Naive thymus-derived CD8-positive, alpha-beta T cell (primary cell): Measurements from ENCODE around the gene LAMA2. TPM values are rescaled to one million over a fixed set of nuclear protein-coding genes. Genes with fewer than 3 reads are reported as not detected.
"Not testable (repeated sequence)": the region's sequence is repeated elsewhere in the genome, so short reads cannot be mapped to it uniquely, and the experiment has no call there.

Experiments
- ATAC-seq, 2 donors: fragments of 150-1000 bp; cut with Tn5 transposase in 1 of 2; sonication (Bioruptor Pico), chemical (Tn5 transposase) in 1 of 2; 1 replicate in 1 of 2; 2 replicates in 1 of 2; pipeline ENCODE4 v1.10.0; 2021; ENCODE audit warnings: mild to moderate bottlenecking in 2 of 2, moderate library complexity in 2 of 2
- POLR2A ChIA-PET: fragments of 350-600 bp; sonication (Branson Sonifier 250); formaldehyde crosslinking; loops from one replicate; lab custom pipeline; 2021; ENCODE audit warnings: antibody characterized with exemption; lab: Charles Lee
- DNase-seq, 10 donors: peaks; one replicate each; pipeline versions ENCODE4 v3.0.0 to v3.0.0-alpha.2; 2020 to 2022
- H3K27ac Mint-ChIP-seq, 10 donors: one replicate each; pipeline ENCODE4 v1.8.0; 2020 to 2022; ENCODE audit warnings: mild to moderate bottlenecking in 10 of 10, mixed read lengths in 10 of 10, moderate library complexity in 4 of 10, inconsistent platforms in 1 of 10
- H3K27me3 Mint-ChIP-seq, 5 donors: one replicate each; pipeline ENCODE4 v1.8.0; 2021 to 2022; ENCODE audit warnings: mixed read lengths in 5 of 5
- H3K36me3 Mint-ChIP-seq, 3 donors: one replicate each; pipeline ENCODE4 v1.8.0; 2020 to 2022; ENCODE audit warnings: mixed read lengths in 3 of 3, mild to moderate bottlenecking in 2 of 3, inconsistent platforms in 1 of 3
- H3K4me1 Mint-ChIP-seq, 4 donors: one replicate each; pipeline ENCODE4 v1.8.0; 2021 to 2022; ENCODE audit warnings: mixed read lengths in 4 of 4
- H3K4me3 Mint-ChIP-seq, 10 donors: one replicate each; pipeline ENCODE4 v1.8.0; 2020 to 2022; ENCODE audit warnings: mild to moderate bottlenecking in 10 of 10, mixed read lengths in 10 of 10, moderate library complexity in 6 of 10, inconsistent platforms in 1 of 10
- H3K9me3 Mint-ChIP-seq, 9 donors: one replicate each; pipeline ENCODE4 v1.8.0; 2020 to 2022; ENCODE audit warnings: mixed read lengths in 9 of 9, mild to moderate bottlenecking in 3 of 9, inconsistent platforms in 1 of 9, moderate library complexity in 1 of 9
- polyA plus RNA-seq, 3 donors: library from polyadenylated mRNA; unstranded; fragments of 300-500 nt; fragmentation: Illumina TruSeq; gene quantifications; one replicate each; pipeline ENCODE4 v1.2.3, GENCODE V29; 2021
- total RNA-seq, 8 experiments: library from RNA in 2 of 8; stranded (reverse) in 2 of 8; gene quantifications; one replicate each; pipeline ENCODE4 v1.2.3 and lab custom pipeline; 2021 to 2026

LAMA2 gene
- total and polyA plus RNA-seq, 5 experiments from 2014 or later = not detected

- Mint-ChIP-seq H3K4me1 (no peaks in the 10 kb centered on the region), H3K36me3 (no peaks in the 10 kb centered on the region), H3K27ac (no peak overlapping the region), H3K4me3 (no peak overlapping the region), H3K27me3 (peaks cover 0 to 3% (median 0%) of the 10 kb centered on the region in 5 donors), H3K9me3 (no peaks in the 10 kb centered on the region)
- POLR2A ChIA-PET = no interaction called here
- ATAC-seq (no peak), DNase-seq (no peak)
These were observed 147.3 kb downstream of the LAMA2 start for GRCh38 chr6:129030215-129030614.

- Mint-ChIP-seq H3K4me3 (no peak overlapping the region), H3K27me3 (peaks cover 0 to 2% (median 0%) of the 10 kb centered on the region in 5 donors), H3K27ac (no peak overlapping the region), H3K4me1 (no peaks in the 10 kb centered on the region), H3K36me3 (no peaks in the 10 kb centered on the region), H3K9me3 (no peaks in the 10 kb centered on the region)
- POLR2A ChIA-PET = no interaction called here
- DNase-seq (no peak), ATAC-seq (no peak)
These were observed 148.2 kb downstream of the LAMA2 start for GRCh38 chr6:129031051-129031599.

GRCh38 chr6:129032602-129033001 is 149.7 kb downstream of the LAMA2 start:
- ATAC-seq (no peak), DNase-seq (no peak)
- POLR2A ChIA-PET = no interaction called here
- Mint-ChIP-seq H3K27me3 (peaks cover 0 to 3% (median 0%) of the 10 kb centered on the region in 5 donors), H3K4me1 (no peaks in the 10 kb centered on the region), H3K4me3 (no peak overlapping the region), H3K27ac (no peak overlapping the region), H3K36me3 (no peaks in the 10 kb centered on the region), H3K9me3 (no peaks in the 10 kb centered on the region)

- Mint-ChIP-seq H3K4me1 (no peaks in the 10 kb centered on the region), H3K9me3 (peaks cover 0 to under 1% (median 0%) of the 10 kb centered on the region in 9 donors), H3K27ac (no peak overlapping the region), H3K36me3 (no peaks in the 10 kb centered on the region), H3K27me3 (peaks cover 0 to 3% (median 0%) of the 10 kb centered on the region in 5 donors), H3K4me3 (no peak overlapping the region)
- POLR2A ChIA-PET = no interaction called here
- no peak for DNase-seq
- no peak for ATAC-seq
These were observed 150.2 kb downstream of the LAMA2 start for GRCh38 chr6:129033180-129033579.

GRCh38 chr6:129033581-129033980 is 150.6 kb downstream of the LAMA2 start:
- Mint-ChIP-seq H3K4me1 (no peaks in the 10 kb centered on the region), H3K36me3 (no peaks in the 10 kb centered on the region)

GRCh38 chr6:129041563-129041962 is 158.6 kb downstream of the LAMA2 start:
- H3K27me3 Mint-ChIP-seq = peaks cover 0 to 12% (median 3%) of the 10 kb centered on the region in 5 donors
- no peak overlapping the region for H3K4me3 Mint-ChIP-seq
- POLR2A ChIA-PET = no interaction called here
- no peak for DNase-seq
- peaks cover 0 to 14% (median 4%) of the 10 kb centered on the region in 9 donors for H3K9me3 Mint-ChIP-seq
- no peaks in the 10 kb centered on the region for H3K4me1 Mint-ChIP-seq
- no peak overlapping the region for H3K27ac Mint-ChIP-seq
- ATAC-seq = no peak
- peaks cover 0 to 6% (median 0%) of the 10 kb centered on the region in 3 donors for H3K36me3 Mint-ChIP-seq

More at GRCh38 chr6:129033581-129033980, 150.6 kb downstream of the LAMA2 start:
- Mint-ChIP-seq H3K9me3 (peaks cover 0 to 5% (median 0%) of the 10 kb centered on the region in 9 donors), H3K4me3 (no peak overlapping the region), H3K27ac (no peak overlapping the region), H3K27me3 (peaks cover 0 to 7% (median 2%) of the 10 kb centered on the region in 5 donors)
- DNase-seq = no peak
- POLR2A ChIA-PET = no interaction called here
- ATAC-seq = no peak

GRCh38 chr6:129046526-129046925 is 163.6 kb downstream of the LAMA2 start:
- Mint-ChIP-seq H3K27ac (no peak overlapping the region), H3K9me3 (peaks cover 0 to 9% (median 3%) of the 10 kb centered on the region in 9 donors), H3K27me3 (peaks cover 0 to 14% (median 1%) of the 10 kb centered on the region in 5 donors), H3K4me1 (no peaks in the 10 kb centered on the region), H3K36me3 (peaks cover 0 to 6% (median 0%) of the 10 kb centered on the region in 3 donors), H3K4me3 (no peak overlapping the region)
- POLR2A ChIA-PET = no interaction called here
- ATAC-seq (no peak), DNase-seq (no peak)

GRCh38 chr6:129047834-129048233 is 164.9 kb downstream of the LAMA2 start:
- H3K27me3 Mint-ChIP-seq = peaks cover 0 to 18% (median 3%) of the 10 kb centered on the region in 5 donors
- no peak overlapping the region for H3K4me3 Mint-ChIP-seq
- H3K9me3 Mint-ChIP-seq = peaks cover 0 to 13% (median 3%) of the 10 kb centered on the region in 9 donors
- H3K4me1 Mint-ChIP-seq = no peaks in the 10 kb centered on the region
- ATAC-seq = no peak
- DNase-seq = no peak
- H3K36me3 Mint-ChIP-seq = peaks cover 0 to 6% (median 0%) of the 10 kb centered on the region in 3 donors
- POLR2A ChIA-PET = no interaction called here
- no peak overlapping the region for H3K27ac Mint-ChIP-seq

GRCh38 chr6:129050086-129050485 is 167.1 kb downstream of the LAMA2 start:
- Mint-ChIP-seq H3K36me3 (no peaks in the 10 kb centered on the region), H3K27ac (no peak overlapping the region), H3K9me3 (peaks cover 0 to 4% (median 0%) of the 10 kb centered on the region in 9 donors), H3K4me3 (no peak overlapping the region), H3K27me3 (peaks cover 0 to 26% (median 4%) of the 10 kb centered on the region in 5 donors), H3K4me1 (no peaks in the 10 kb centered on the region)
- ATAC-seq (no peak), DNase-seq (no peak)
- POLR2A ChIA-PET = no interaction called here

- H3K4me3 Mint-ChIP-seq, H3K36me3 Mint-ChIP-seq, H3K27ac Mint-ChIP-seq, H3K4me1 Mint-ChIP-seq, POLR2A ChIA-PET, ATAC-seq, DNase-seq, H3K9me3 Mint-ChIP-seq: not testable (repeated sequence)
- H3K27me3 Mint-ChIP-seq = peaks cover 0 to 25% (median 4%) of the 10 kb centered on the region in 5 donors
These were observed 170.2 kb downstream of the LAMA2 start for GRCh38 chr6:129053143-129053542.

GRCh38 chr6:129055796-129056195 is 172.9 kb downstream of the LAMA2 start:
- no peaks in the 10 kb centered on the region for H3K36me3 Mint-ChIP-seq
- ATAC-seq = no peak
- POLR2A ChIA-PET = no interaction called here
- H3K4me1 Mint-ChIP-seq = no peaks in the 10 kb centered on the region
- peaks cover 0 to 20% (median 3%) of the 10 kb centered on the region in 5 donors for H3K27me3 Mint-ChIP-seq
- peaks cover 0 to 4% (median 0%) of the 10 kb centered on the region in 9 donors for H3K9me3 Mint-ChIP-seq
- no peak overlapping the region for H3K4me3 Mint-ChIP-seq
- no peak overlapping the region for H3K27ac Mint-ChIP-seq
- DNase-seq = no peak

GRCh38 chr6:129059650-129060049 is 176.7 kb downstream of the LAMA2 start:
- Mint-ChIP-seq H3K4me1 (no peaks in the 10 kb centered on the region), H3K27ac (no peak overlapping the region), H3K9me3 (peaks cover 0 to 8% (median 0%) of the 10 kb centered on the region in 9 donors), H3K4me3 (no peak overlapping the region), H3K36me3 (no peaks in the 10 kb centered on the region), H3K27me3 (peaks cover 0 to 4% (median 0%) of the 10 kb centered on the region in 5 donors)
- POLR2A ChIA-PET = no interaction called here
- DNase-seq (no peak), ATAC-seq (no peak)

- no peak overlapping the region for H3K4me3 Mint-ChIP-seq
- peaks cover 0 to 4% (median under 1%) of the 10 kb centered on the region in 5 donors for H3K27me3 Mint-ChIP-seq
- H3K36me3 Mint-ChIP-seq = peaks cover 0 to 4% (median 0%) of the 10 kb centered on the region in 3 donors
- ATAC-seq = no peak
- H3K4me1 Mint-ChIP-seq = no peaks in the 10 kb centered on the region
- POLR2A ChIA-PET = no interaction called here
- no peak for DNase-seq
- H3K9me3 Mint-ChIP-seq = peaks cover 2 to 15% (median 6%) of the 10 kb centered on the region in 9 donors
- no peak overlapping the region for H3K27ac Mint-ChIP-seq
These were observed 186.1 kb downstream of the LAMA2 start for GRCh38 chr6:129069006-129069405.

GRCh38 chr6:129073051-129073450 is 190.1 kb downstream of the LAMA2 start:
- H3K9me3 Mint-ChIP-seq = no peaks in the 10 kb centered on the region
- peaks cover 4 to 22% (median 9%) of the 10 kb centered on the region in 5 donors for H3K27me3 Mint-ChIP-seq
- no peaks in the 10 kb centered on the region for H3K36me3 Mint-ChIP-seq
- POLR2A ChIA-PET = no interaction called here
- H3K4me3 Mint-ChIP-seq = no peak overlapping the region
- ATAC-seq (no peak), DNase-seq (no peak)
- H3K27ac Mint-ChIP-seq = no peak overlapping the region
- H3K4me1 Mint-ChIP-seq = no peaks in the 10 kb centered on the region
